Hippocampal formation (tissue), 2 donors: ENCODE results near the gene SRSF2.
"Not testable (repeated sequence)": the region's sequence is repeated elsewhere in the genome, so short reads cannot be mapped to it uniquely, and the experiment has no call there.

ENCODE experiments used
- DNase-seq, 2 donors: peaks; one replicate each; lab custom pipeline; 2025; lab: John Stamatoyannopoulos, UW

The SRSF2 gene

GRCh38 chr17:76720941-76721340 lies 16.2 kb downstream of the SRSF2 start:
- DNase-seq = no peak

GRCh38 chr17:76720211-76720610 lies 16.9 kb downstream of the SRSF2 start:
- no peak for DNase-seq

- no peak for DNase-seq
Observed at GRCh38 chr17:76718516-76718915, 18.6 kb downstream of the SRSF2 start.

GRCh38 chr17:76716839-76717215 lies 20.3 kb downstream of the SRSF2 start:
- no peak for DNase-seq

GRCh38 chr17:76716146-76716838 lies 20.8 kb downstream of the SRSF2 start:
- no peak for DNase-seq

- DNase-seq = no peak
Observed at GRCh38 chr17:76715496-76715830, 21.7 kb downstream of the SRSF2 start.

GRCh38 chr17:76714822-76715495 lies 22.2 kb downstream of the SRSF2 start:
- peak in 1 of 2 donors; percentile 41 for DNase-seq

- no peak for DNase-seq
Observed at GRCh38 chr17:76714336-76714735, 22.8 kb downstream of the SRSF2 start.

GRCh38 chr17:76713765-76714164 lies 23.4 kb downstream of the SRSF2 start:
- DNase-seq = no peak

- DNase-seq = not testable (repeated sequence)
Observed at GRCh38 chr17:76712321-76712720, 24.8 kb downstream of the SRSF2 start.

- peak; percentile 64 to 67 for DNase-seq
Observed at GRCh38 chr17:76710863-76711611, 26.1 kb downstream of the SRSF2 start, which contains the start of gene MXRA7. MXRA7 (minus strand) TSS chr17:76710965; CDS start chr17:76710946, 19 bp downstream.

- DNase-seq = not testable (repeated sequence)
Observed at GRCh38 chr17:76709951-76710862, 26.9 kb downstream of the SRSF2 start.

GRCh38 chr17:76709077-76709950 lies 27.8 kb downstream of the SRSF2 start:
- no peak for DNase-seq

- peak; percentile 70 to 76 for DNase-seq
Observed at GRCh38 chr17:76707985-76708807, 28.9 kb downstream of the SRSF2 start.

- DNase-seq = no peak
Observed at GRCh38 chr17:76706817-76707216, 30.3 kb downstream of the SRSF2 start.

- DNase-seq = no peak
Observed at GRCh38 chr17:76704805-76705204, 32.3 kb downstream of the SRSF2 start.

GRCh38 chr17:76702941-76703637 lies 34.0 kb downstream of the SRSF2 start:
- DNase-seq = no peak

- DNase-seq = no peak
Observed at GRCh38 chr17:76702076-76702475, 35.1 kb downstream of the SRSF2 start.

- DNase-seq = no peak
Observed at GRCh38 chr17:76701471-76701967, 35.6 kb downstream of the SRSF2 start.
